IPS-11a (cell line): ENCODE results near the gene HDAC4.

ENCODE experiments used
- H3K4me3 ChIP-seq: one replicate; pipeline ENCODE4 v1.5.1; 2013; ENCODE audit warnings: low read depth, low read length, control low read depth

Gene HDAC4

GRCh38 chr2:239194731-239195317 is 206.0 kb downstream of the HDAC4 start:
- H3K4me3 ChIP-seq = no peak overlapping the region

- no peak overlapping the region for H3K4me3 ChIP-seq
These were observed 206.7 kb downstream of the HDAC4 start for GRCh38 chr2:239193925-239194677.

- H3K4me3 ChIP-seq = no peak overlapping the region
These were observed 207.4 kb downstream of the HDAC4 start for GRCh38 chr2:239193401-239193811.

GRCh38 chr2:239192975-239193374 is 207.8 kb downstream of the HDAC4 start:
- H3K4me3 ChIP-seq = no peak overlapping the region

DNA sequence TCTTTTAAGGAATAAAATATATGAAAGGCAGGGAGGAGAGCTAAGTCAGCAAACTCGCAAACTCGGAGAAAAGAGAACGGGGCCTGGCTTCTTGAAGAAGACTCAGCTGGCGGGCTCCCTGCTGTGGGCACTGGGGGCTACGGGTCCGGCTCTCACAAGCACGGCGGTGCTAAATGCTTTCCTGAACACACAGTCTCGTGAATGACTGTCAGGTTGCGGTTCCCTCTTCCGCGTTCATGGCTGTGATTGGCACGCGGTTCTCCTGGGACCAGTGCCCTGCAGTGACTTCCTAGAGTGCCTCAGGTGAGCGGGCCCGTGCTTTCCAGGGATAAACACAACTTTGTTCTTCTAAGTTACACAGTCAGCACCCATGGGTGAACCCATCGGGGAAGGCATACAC is 208.4 kb downstream of the HDAC4 start:
- H3K4me3 ChIP-seq = no peak overlapping the region

DNA sequence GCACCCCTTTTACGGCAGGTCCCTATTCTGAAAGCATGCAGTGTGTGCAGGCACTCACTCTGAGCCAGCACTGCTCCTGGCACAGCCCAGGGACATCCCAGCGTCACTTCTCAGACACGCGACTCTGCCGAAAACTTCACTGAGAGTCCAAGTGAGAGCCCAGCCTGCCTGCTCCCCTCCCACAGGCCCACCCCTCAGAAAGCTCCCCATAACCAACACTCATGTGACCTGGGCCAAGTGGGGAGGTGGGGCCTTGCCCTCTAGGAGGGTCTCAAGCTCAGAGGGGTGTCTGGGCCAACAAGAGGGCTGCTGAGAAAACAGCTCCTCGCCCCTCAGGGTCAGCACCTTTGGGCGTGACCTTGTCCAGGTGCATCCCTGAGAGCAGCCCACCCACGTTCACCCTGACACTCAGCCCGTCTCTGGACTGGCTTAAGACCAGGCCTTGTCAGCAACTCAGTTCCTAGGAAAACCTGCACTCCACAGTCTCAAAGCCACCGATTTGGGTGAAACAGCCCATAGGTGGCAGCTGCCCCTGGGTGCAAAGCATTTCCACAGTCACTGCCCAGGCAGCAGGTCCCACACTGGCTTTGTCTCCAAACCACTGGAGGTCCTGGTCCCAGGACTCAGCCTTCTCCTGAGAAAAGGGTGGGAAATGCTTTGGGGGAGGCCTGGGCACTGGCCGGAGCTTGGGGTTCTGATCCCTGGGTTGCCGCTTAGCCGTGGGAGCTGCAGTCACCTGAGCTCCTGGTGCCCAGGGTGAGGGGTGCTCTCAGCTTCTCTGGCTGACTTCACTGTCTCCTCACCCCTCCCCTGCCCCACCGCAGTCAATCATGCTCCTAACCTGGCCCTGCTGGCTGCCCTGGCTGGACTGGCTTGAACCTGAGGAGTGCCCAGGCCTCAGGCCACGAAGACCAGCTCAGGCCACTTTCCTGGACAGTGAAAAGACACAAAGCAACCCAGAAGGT is 209.6 kb downstream of the HDAC4 start:
- H3K4me3 ChIP-seq = no peak overlapping the region

DNA sequence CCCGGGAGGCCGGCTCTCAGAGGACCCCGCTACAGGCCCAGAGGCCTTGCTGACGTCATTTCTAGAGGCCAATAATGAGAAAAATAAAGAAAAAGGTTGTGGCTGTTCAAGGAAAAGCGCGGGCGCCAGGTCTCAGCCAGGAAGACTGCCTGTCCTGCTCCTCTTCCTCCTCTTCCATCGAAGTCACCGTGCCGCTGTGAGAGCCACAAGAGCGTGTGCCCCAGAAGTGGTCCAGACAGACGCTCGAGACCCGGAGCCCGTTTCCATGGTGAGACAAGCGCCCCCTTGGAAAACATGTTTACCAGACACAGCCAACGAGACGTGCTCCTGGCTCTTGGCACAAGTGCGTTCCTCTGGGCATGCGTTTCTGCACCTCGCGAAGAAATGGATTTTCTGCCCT is 210.5 kb downstream of the HDAC4 start:
- H3K4me3 ChIP-seq = no peak overlapping the region

GRCh38 chr2:239189711-239190131 is 211.1 kb downstream of the HDAC4 start:
- H3K4me3 ChIP-seq = no peak overlapping the region

DNA sequence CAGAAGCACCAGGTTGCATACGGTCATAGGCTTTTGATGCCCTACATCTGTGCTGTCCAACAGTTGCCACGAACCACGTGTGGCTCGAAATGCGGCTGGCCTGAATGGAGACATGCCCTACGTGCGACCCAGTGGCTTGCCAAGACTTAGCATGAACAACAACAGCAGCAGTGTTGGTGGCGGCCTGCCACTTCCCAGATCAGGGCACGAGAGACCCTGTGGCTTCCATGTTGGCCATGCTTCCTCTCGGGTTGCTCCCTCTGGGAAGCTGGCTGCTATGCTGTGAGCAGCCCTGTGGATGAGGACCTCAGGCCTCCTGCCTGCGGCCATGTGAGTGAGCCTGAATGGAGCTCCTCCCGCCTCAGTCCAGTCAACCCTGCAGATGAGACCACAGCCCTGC is 212.3 kb downstream of the HDAC4 start:
- H3K4me3 ChIP-seq = no peak overlapping the region

- no peak overlapping the region for H3K4me3 ChIP-seq
These were observed 213.2 kb downstream of the HDAC4 start for GRCh38 chr2:239187464-239188253.

- no peak overlapping the region for H3K4me3 ChIP-seq
These were observed 214.1 kb downstream of the HDAC4 start for GRCh38 chr2:239186516-239187357.

DNA sequence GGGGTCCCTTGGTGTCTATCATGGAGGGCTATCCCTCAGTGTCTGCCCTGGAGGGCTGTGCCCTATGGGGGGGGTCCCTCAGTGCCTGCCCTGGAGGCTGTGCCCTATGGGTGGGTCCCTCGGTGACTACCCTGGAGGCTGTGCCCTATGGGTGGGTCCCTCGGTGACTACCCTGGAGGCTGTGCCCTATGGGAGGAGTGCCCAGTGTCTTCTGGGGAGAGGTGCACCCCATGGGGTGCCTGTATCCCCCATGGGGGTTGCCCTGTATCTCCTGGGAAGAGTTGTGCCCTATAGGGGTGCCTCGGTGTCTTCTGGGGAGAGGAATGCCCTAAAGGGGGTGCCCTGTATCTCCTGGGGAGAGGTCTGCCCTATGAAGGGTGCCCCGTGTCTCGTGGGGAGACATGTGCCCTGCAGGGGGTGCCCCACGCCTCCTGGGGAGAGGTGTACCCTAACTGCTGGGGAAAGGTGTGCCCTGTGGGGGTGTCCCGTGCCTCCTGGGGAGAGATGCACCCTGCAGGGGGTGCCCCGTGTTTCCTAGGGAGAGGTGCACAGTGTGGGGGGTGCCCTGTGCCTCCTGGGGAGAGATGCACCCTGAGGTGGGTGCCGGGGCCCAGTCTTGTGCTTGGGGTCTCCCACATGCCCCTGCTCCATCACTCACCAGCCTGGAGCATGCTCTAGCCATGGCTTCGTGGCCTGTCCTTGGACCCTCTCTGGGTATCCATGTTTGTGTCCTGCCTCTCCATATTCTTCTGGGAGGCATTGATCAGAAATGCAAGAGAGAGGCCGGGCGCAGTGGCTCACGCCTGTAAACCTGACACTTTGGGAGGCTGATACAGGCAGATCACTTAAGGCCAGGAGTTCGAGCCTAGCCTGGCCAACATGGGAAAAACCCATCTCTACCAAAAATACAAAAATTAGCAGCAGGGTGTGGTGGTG is 215.6 kb downstream of the HDAC4 start:
- no peak overlapping the region for H3K4me3 ChIP-seq

- no peak overlapping the region for H3K4me3 ChIP-seq
These were observed 216.6 kb downstream of the HDAC4 start for GRCh38 chr2:239184179-239184578.

DNA sequence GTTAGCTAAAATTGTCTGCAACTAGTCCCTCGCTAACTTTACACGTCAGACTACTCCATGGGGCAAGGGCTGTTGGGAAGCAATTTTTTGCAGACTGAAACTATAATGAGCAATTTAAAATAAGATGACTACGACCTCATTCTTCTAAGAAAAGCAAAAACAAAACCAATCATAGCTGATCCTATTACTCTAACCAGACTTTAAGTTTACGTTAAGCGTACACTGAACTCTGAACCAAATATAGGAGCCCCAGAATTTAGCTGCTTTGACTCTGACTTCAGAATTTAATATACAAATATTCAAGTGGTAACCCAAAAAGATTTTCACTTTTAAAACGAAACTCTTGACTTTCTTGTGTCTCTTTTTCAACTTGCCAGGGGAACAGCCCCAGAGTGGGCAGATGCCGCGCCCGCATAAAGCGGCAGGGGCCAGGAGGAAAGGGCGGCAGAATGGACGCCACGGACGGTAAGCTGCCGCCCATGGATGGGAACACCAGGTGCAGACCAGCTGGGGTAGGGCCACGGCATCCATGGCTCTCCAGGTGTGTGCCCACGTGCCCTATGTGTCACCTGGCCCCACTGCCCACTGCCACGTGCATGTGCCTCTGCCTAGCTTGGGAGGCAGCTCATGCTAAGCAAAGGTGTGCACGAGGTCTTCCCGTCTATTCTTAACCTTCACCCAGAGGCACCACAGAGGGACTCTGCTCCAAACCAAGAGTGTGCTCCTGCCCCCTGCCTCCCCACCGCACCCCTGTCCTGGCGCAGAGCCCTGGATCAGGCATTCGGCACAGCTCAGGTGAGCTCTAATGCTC is 217.6 kb downstream of the HDAC4 start:
- no peak overlapping the region for H3K4me3 ChIP-seq

DNA sequence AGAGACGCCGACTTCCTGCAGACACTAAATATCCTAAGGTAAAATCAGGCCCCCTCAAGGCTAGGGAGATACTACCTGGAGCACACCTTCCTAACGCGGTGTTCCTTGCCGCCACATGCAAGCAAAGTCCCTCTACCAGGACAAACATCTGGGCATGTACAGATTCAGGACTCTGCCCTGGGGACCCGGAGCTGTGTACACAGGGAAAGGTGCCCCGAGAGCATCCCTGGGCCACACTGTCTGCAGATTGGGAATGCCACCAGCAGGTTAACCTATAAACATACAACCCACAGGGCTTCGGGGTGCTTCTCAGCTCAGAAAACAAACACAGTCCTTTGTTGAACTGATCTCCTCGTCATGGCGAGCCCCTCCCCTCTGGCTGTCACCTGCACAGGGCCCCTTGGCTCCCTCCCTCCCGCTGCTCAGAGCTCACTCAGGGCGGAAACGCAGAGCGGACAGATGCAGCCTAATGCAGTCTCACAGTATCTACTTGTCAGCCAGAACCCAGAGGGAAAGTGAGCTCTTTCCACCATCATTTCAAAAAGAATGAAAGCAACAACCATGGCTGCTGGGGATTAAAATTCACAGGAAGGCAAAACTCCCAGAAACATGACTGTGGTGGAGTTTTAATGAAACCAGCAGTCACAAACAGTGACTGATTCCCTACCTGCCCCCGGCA is 218.8 kb downstream of the HDAC4 start:
- no peak overlapping the region for H3K4me3 ChIP-seq

- no peak overlapping the region for H3K4me3 ChIP-seq
These were observed 219.5 kb downstream of the HDAC4 start for GRCh38 chr2:239181074-239181902.
